Transverse colon (tissue), 4 donors: ENCODE data around the gene GARS1. TPM values are rescaled to one million over a fixed set of nuclear protein-coding genes. Genes with fewer than 3 reads are reported as not detected.

ENCODE experiments used
- DNase-seq: peaks from one replicate; pipeline ENCODE4 v3.0.0-alpha.2; 2019
- H3K27ac ChIP-seq, 4 donors: fragments of 200-600 bp; sonication (generic); 2 replicates each; pipeline ENCODE4 v1.5.1; 2016 to 2018; ENCODE audit warnings: inconsistent platforms in 4 of 4
- H3K27me3 ChIP-seq: fragments of 200-600 bp; sonication (generic); 2 replicates; pipeline ENCODE4 v1.5.1; 2017; ENCODE audit warnings: inconsistent platforms
- H3K36me3 ChIP-seq, 4 donors: fragments of 200-600 bp; sonication (generic); 2 replicates each; pipeline ENCODE4 v1.5.1; 2017 to 2019; ENCODE audit warnings: inconsistent platforms in 4 of 4
- H3K4me1 ChIP-seq, 4 donors: fragments of 200-600 bp; sonication (generic); 2 replicates each; pipeline ENCODE4 v1.5.1; 2017 to 2020; ENCODE audit warnings: inconsistent platforms in 4 of 4
- H3K4me3 ChIP-seq, 4 donors: fragments of 200-600 bp; sonication (generic); 1 replicate in 1 of 4; 2 replicates in 3 of 4; pipeline versions ENCODE4 v1.5.1 to v1.6.1; 2017 to 2019; ENCODE audit warnings: inconsistent platforms in 4 of 4
- H3K9me3 ChIP-seq, 2 donors: fragments of 200-600 bp; sonication (generic); 2 replicates each; pipeline ENCODE4 v1.5.1; 2017 to 2019; ENCODE audit warnings: inconsistent platforms in 2 of 2
- EP300 ChIP-seq: sonication (generic); formaldehyde crosslinking; IDR thresholded peaks from one replicate; pipeline ENCODE4 v1.6.1; 2017; ENCODE audit warnings: antibody characterized with exemption, low read depth
- POLR2A ChIP-seq: fragments of 450-650 bp; IDR thresholded peaks from one replicate; pipeline ENCODE4 v1.6.1; 2016; ENCODE audit warnings: antibody characterized with exemption, mild to moderate bottlenecking, moderate library complexity
- POLR2AphosphoS5 ChIP-seq, 3 donors: sonication (generic); formaldehyde crosslinking; IDR thresholded peaks; one replicate each; pipeline ENCODE4 v1.6.1; 2016; ENCODE audit warnings: antibody characterized with exemption in 3 of 3
- WGBS, 2 donors: methylation state at CpG; one replicate each; pipeline ENCODE4 v1.1.5; 2018; ENCODE audit warnings: low coverage in 1 of 2; 5-methylcytosine and 5-hydroxymethylcytosine counted together
- in situ Hi-C, 4 donors: fragments of 200-750 bp; cut with MboI; loops; one replicate each; pipeline versions ENCODE4 v1.15.0 to v1.15.1; 2017; ENCODE audit warnings: low sequenced_read_pairs in 3 of 4, low pct_ligation_motif_present in 1 of 4, low pct_unique_long_range_greater_than_20kb in 1 of 4
- intact Hi-C: fragments of 100-400 bp; cut with DNase I; formaldehyde crosslinking; loops from one replicate; pipeline ENCODE4 v1.15.1; 2023; ENCODE audit warnings: low total_unique reads
- total RNA-seq, 4 donors: library from RNA; depleted of rRNA; stranded (reverse); fragments of >200 nt; gene quantifications; one replicate each; pipeline ENCODE4 v1.1.0, GENCODE V29; 2016
- TF ChIP-seq, protein P1 (sequence below), 5 experiments: fragments of 200-600 bp in 3 of 5; fragments of 450-650 bp in 2 of 5; sonication (generic) in 3 of 5; IDR thresholded peaks; 1 replicate in 2 of 5; 2 replicates in 3 of 5; pipeline ENCODE4 v1.5.1; 2016 to 2017; ENCODE audit warnings: antibody characterized with exemption in 5 of 5, inconsistent platforms in 3 of 5, mild to moderate bottlenecking in 2 of 5, moderate library complexity in 1 of 5

Gene GARS1
- total RNA-seq, 4 donors from 2014 or later = 20.6 to 69.4 (median 34.5) TPM

DNA sequence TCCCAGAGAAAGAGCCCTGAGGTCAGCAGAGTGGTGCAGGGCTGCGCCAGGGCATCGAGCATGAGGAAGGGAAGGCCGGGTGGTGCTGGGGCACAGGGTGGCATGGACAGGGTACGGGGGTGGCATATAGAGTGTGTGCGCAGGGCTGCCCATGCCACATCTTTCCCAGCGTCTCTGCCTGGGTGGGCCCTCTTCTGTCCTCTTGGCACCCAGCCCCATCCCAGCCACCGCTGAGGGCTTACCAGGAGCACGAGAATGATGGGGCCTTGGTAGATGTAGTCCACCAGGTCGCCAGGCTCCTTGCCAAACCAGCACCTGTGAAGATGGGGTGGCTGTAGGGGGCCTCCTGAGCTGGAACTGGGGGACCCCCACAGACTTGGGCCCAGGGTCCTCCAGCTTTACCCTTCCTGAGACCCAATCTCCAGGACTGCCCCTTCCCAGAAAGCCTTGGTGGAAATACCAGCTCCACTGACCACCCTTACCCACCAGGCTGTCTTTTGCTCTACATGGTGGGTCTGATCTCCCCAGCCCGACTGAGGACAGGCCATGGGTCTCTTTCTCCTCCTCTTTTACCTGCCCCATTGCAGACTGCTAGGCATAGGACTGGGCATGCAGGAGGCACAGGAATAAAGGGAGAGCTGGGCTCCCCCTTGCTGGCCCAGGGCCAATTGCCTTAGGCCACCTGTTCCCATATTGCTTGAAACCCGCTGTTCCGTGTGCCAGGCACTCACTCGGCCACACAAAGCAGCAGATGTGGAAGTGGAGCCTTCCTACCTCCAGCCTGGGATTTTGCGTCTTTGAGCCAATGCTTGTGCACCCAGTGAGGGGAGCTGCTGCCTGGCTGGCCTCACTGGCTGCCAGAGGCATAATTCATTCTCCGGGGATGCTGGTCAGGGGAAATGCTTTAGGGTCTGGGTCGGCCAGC, 65.9 kb downstream of the GARS1 start:
- Histone ChIP-seq H3K27me3 (no peaks in the 10 kb centered on the region), H3K9me3 (no peaks in the 10 kb centered on the region), H3K27ac (no peak overlapping the region), H3K4me3 (no peak overlapping the region), H3K4me1 (no peaks in the 10 kb centered on the region), H3K36me3 (no peaks in the 10 kb centered on the region)
- 75 to 77% methylated on average over 7 to 16 of the region's 16 CpGs for WGBS, 2 donors
- TF ChIP-seq, protein P1, sequence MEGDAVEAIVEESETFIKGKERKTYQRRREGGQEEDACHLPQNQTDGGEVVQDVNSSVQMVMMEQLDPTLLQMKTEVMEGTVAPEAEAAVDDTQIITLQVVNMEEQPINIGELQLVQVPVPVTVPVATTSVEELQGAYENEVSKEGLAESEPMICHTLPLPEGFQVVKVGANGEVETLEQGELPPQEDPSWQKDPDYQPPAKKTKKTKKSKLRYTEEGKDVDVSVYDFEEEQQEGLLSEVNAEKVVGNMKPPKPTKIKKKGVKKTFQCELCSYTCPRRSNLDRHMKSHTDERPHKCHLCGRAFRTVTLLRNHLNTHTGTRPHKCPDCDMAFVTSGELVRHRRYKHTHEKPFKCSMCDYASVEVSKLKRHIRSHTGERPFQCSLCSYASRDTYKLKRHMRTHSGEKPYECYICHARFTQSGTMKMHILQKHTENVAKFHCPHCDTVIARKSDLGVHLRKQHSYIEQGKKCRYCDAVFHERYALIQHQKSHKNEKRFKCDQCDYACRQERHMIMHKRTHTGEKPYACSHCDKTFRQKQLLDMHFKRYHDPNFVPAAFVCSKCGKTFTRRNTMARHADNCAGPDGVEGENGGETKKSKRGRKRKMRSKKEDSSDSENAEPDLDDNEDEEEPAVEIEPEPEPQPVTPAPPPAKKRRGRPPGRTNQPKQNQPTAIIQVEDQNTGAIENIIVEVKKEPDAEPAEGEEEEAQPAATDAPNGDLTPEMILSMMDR (IDR thresholded peaks at IDR 0.05) = no peak
- TF ChIP-seq POLR2AphosphoS5 (IDR thresholded peaks at IDR 0.05) (no peak), POLR2A (no peak), EP300 (no peak)
- DNase-seq = no peak
- in situ Hi-C loops = no loop called here
- intact Hi-C loops = no loop called here

DNA sequence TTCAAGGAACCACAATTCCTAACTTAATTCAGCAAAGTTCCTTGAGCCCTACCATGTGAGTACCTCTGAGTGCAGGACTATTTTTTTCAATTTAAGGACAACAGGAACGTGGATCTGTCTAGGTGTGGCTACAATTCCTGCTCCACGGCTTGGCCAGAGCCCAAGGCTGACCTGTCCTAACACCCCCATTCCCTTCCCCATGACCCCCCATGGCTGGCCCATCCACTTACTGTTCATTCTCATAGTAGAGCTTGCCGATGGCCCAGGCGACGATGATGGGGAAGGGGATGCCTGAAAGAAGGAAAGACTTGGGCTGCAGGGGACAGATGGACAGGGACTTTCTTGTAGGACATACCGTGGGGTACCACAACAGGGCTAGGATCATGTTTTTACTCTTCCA, 67.2 kb downstream of the GARS1 start:
- Histone ChIP-seq H3K4me3 (no peak overlapping the region), H3K27me3 (no peaks in the 10 kb centered on the region), H3K36me3 (no peaks in the 10 kb centered on the region), H3K27ac (no peak overlapping the region), H3K4me1 (no peaks in the 10 kb centered on the region), H3K9me3 (no peaks in the 10 kb centered on the region)
- WGBS, 2 donors = 67 to 88% methylated on average over 1 to 6 of the region's 6 CpGs
- no peak for DNase-seq
- intact Hi-C loops = no loop called here
- TF ChIP-seq, protein P1 (IDR thresholded peaks at IDR 0.05) = no peak
- in situ Hi-C loops = no loop called here

DNA sequence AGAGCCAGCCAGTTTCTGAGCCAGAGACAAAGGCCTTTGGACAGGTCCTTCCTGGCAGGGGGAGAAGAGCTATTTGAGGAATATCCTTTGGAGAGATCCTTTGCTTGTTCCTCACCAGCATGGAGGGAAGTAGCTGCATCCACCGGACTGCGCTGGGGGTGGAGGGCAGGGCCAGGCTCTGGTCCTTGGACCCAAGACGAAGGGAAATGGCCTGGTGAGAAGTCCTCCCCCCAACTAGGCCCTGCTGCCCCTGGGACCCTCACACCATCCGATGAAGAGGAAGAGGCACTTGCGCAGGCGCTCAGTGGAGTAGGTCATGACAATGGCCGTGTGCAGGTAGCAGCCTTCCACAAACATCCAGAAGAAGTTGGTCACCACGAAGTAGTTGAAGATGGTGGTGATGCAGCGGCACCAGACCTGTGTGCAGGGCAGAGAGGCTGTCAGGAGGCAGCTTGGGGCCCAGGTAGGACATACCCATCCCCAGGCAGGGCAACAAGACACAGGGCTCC, 67.8 kb downstream of the GARS1 start:
- intact Hi-C loops = no loop called here
- in situ Hi-C loops = no loop called here

DNA sequence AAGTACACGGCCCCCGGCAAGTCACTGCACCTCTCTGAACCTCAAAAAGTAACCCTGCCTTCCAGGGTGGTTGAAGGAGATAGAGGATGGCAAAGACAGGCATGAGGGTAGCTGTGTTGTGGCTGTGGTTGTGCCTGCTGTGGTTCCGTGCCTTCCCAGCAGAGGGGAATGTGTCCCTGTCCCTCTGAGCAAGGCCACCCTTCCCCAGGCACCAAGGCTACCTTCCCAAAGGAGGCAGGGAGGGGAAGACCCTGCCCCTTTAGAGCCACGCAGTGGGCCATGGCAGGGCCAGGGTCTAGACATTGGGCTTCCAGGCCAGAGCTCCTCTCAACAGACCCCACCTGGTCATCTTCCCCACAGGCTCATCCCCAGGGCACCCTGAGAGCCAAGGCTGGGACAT, 68.7 kb downstream of the GARS1 start:
- DNase-seq = no peak
- 70 to 72% methylated on average over 2 to 4 of the region's 4 CpGs for WGBS, 2 donors
- no peaks in the 10 kb centered on the region for H3K9me3 ChIP-seq
- no peak for TF ChIP-seq EP300
- no peak for TF ChIP-seq POLR2A
- TF ChIP-seq, protein P1 (IDR thresholded peaks at IDR 0.05) = no peak
- TF ChIP-seq POLR2AphosphoS5 (IDR thresholded peaks at IDR 0.05) = no peak
- no peaks in the 10 kb centered on the region for H3K4me1 ChIP-seq
- intact Hi-C loops = no loop called here
- no peak overlapping the region for H3K4me3 ChIP-seq
- no peaks in the 10 kb centered on the region for H3K36me3 ChIP-seq
- no peaks in the 10 kb centered on the region for H3K27me3 ChIP-seq
- H3K27ac ChIP-seq = no peak overlapping the region
- in situ Hi-C loops = no loop called here

More for the DNA sequence above, 67.8 kb downstream of the GARS1 start:
- H3K9me3 ChIP-seq = no peaks in the 10 kb centered on the region
- TF ChIP-seq POLR2A (no peak), POLR2AphosphoS5 (IDR thresholded peaks at IDR 0.05) (no peak), EP300 (no peak)
- TF ChIP-seq, protein P1 (IDR thresholded peaks at IDR 0.05) = no peak
- no peak for DNase-seq
- H3K4me3 ChIP-seq = no peak overlapping the region
- H3K4me1 ChIP-seq = no peaks in the 10 kb centered on the region
- WGBS, 2 donors = 96% methylated on average over 9 of the region's 9 CpGs; no CpG with 5 or more reads in 1 of the 2 donors
- H3K36me3 ChIP-seq = no peaks in the 10 kb centered on the region
- H3K27ac ChIP-seq = no peak overlapping the region
- H3K27me3 ChIP-seq = no peaks in the 10 kb centered on the region
